ENCODE results near the gene TSPAN18. TPM values are rescaled to one million over a fixed set of nuclear protein-coding genes. Genes with fewer than 3 reads are reported as not detected.

The TSPAN18 gene
- total RNA-seq, 1 donor from 2014 or later, result 31.7 TPM

GRCh38 chr11:44731685-44732430 lies 5.1 kb downstream of the TSPAN18 start:
- no peak overlapping the region for H2AFZ ChIP-seq (ENCODE audit: low read depth, low read length)
- H3K36me3 ChIP-seq (ENCODE audit: insufficient read depth, low read length), result no peaks in the 10 kb centered on the region
- no peaks in the 10 kb centered on the region for H3K4me1 ChIP-seq (ENCODE audit: insufficient read depth, low read length)
- H3K27ac ChIP-seq (ENCODE audit: low read depth, low read length), result no peak overlapping the region
- DNase-seq (ENCODE audit: low read depth) (no peak), FAIRE-seq (no peak)
- no peak overlapping the region for H3K27ac Mint-ChIP-seq (ENCODE audit: unreplicated experiment)
- H3K36me3 Mint-ChIP-seq (ENCODE audit: low read depth, unreplicated experiment), result peaks cover 4% of the 10 kb centered on the region
- H3K9me3 Mint-ChIP-seq (ENCODE audit: unreplicated experiment), result no peaks in the 10 kb centered on the region
- H3K9me3 ChIP-seq (ENCODE audit: insufficient read depth, low read depth, low read length), result no peaks in the 10 kb centered on the region
- H3K4me2 ChIP-seq (ENCODE audit: low read length), result no peak overlapping the region
- H3K79me2 ChIP-seq (ENCODE audit: insufficient read depth, low read length), result no peaks in the 10 kb centered on the region
- no peak overlapping the region for H3K9ac ChIP-seq (ENCODE audit: low read length)
- H3K4me3 Mint-ChIP-seq (ENCODE audit: unreplicated experiment), result no peak overlapping the region
- H3K27me3 Mint-ChIP-seq (ENCODE audit: low read depth, unreplicated experiment), result peaks cover 29% of the 10 kb centered on the region
- H3K4me1 Mint-ChIP-seq (ENCODE audit: low read depth, unreplicated experiment), result peaks cover 23% of the 10 kb centered on the region
- peaks cover 39% of the 10 kb centered on the region for H3K27me3 ChIP-seq (ENCODE audit: insufficient read depth, low read length)
- TF ChIP-seq CTCF (IDR thresholded peaks at IDR 0.05; ENCODE audit: insufficient read depth, low read depth, low read length) (no peak), EZH2 (IDR thresholded peaks at IDR 0.05; ENCODE audit: insufficient read depth, low read length) (no peak)
- H4K20me1 ChIP-seq (ENCODE audit: insufficient read depth, low read length), result no peaks in the 10 kb centered on the region
- no peak overlapping the region for H3K4me3 ChIP-seq (ENCODE audit: insufficient read depth, low read depth, low read length)

- no peaks in the 10 kb centered on the region for H3K4me1 ChIP-seq (ENCODE audit: insufficient read depth, low read length)
- no peak for DNase-seq (ENCODE audit: low read depth)
- H3K79me2 ChIP-seq (ENCODE audit: insufficient read depth, low read length), result no peaks in the 10 kb centered on the region
- Mint-ChIP-seq H3K36me3 (ENCODE audit: low read depth, unreplicated experiment) (peaks cover 6% of the 10 kb centered on the region), H3K27me3 (ENCODE audit: low read depth, unreplicated experiment) (peaks cover 35% of the 10 kb centered on the region), H3K9me3 (ENCODE audit: unreplicated experiment) (no peaks in the 10 kb centered on the region), H3K4me1 (ENCODE audit: low read depth, unreplicated experiment) (peaks cover 23% of the 10 kb centered on the region), H3K4me3 (ENCODE audit: unreplicated experiment) (no peak overlapping the region), H3K27ac (ENCODE audit: unreplicated experiment) (no peak overlapping the region)
- no peak overlapping the region for H3K4me2 ChIP-seq (ENCODE audit: low read length)
- H3K27ac ChIP-seq (ENCODE audit: low read depth, low read length), result no peak overlapping the region
- TF ChIP-seq EZH2 (IDR thresholded peaks at IDR 0.05; ENCODE audit: insufficient read depth, low read length) (no peak), CTCF (IDR thresholded peaks at IDR 0.05; ENCODE audit: insufficient read depth, low read depth, low read length) (no peak)
- no peaks in the 10 kb centered on the region for H4K20me1 ChIP-seq (ENCODE audit: insufficient read depth, low read length)
- no peaks in the 10 kb centered on the region for H3K9me3 ChIP-seq (ENCODE audit: insufficient read depth, low read depth, low read length)
- no peak for FAIRE-seq
- no peaks in the 10 kb centered on the region for H3K36me3 ChIP-seq (ENCODE audit: insufficient read depth, low read length)
- H3K9ac ChIP-seq (ENCODE audit: low read length), result no peak overlapping the region
- no peak overlapping the region for H3K4me3 ChIP-seq (ENCODE audit: insufficient read depth, low read depth, low read length)
- H3K27me3 ChIP-seq (ENCODE audit: insufficient read depth, low read length), result peaks cover 39% of the 10 kb centered on the region
- no peak overlapping the region for H2AFZ ChIP-seq (ENCODE audit: low read depth, low read length)
Observed at GRCh38 chr11:44732564-44732963, 5.8 kb downstream of the TSPAN18 start.

GRCh38 chr11:44733877-44734276 lies 7.1 kb downstream of the TSPAN18 start:
- Histone ChIP-seq H3K4me1 (ENCODE audit: insufficient read depth, low read length) (no peaks in the 10 kb centered on the region), H3K4me3 (ENCODE audit: insufficient read depth, low read depth, low read length) (no peak overlapping the region), H2AFZ (ENCODE audit: low read depth, low read length) (no peak overlapping the region), H3K9me3 (ENCODE audit: insufficient read depth, low read depth, low read length) (no peaks in the 10 kb centered on the region), H3K27me3 (ENCODE audit: insufficient read depth, low read length) (peaks cover 37% of the 10 kb centered on the region), H3K27ac (ENCODE audit: low read depth, low read length) (no peak overlapping the region), H3K79me2 (ENCODE audit: insufficient read depth, low read length) (no peaks in the 10 kb centered on the region), H3K4me2 (ENCODE audit: low read length) (no peak overlapping the region), H3K9ac (ENCODE audit: low read length) (no peak overlapping the region), H3K36me3 (ENCODE audit: insufficient read depth, low read length) (no peaks in the 10 kb centered on the region), H4K20me1 (ENCODE audit: insufficient read depth, low read length) (no peaks in the 10 kb centered on the region)
- H3K4me1 Mint-ChIP-seq (ENCODE audit: low read depth, unreplicated experiment), result peaks cover 12% of the 10 kb centered on the region
- peaks cover 10% of the 10 kb centered on the region for H3K36me3 Mint-ChIP-seq (ENCODE audit: low read depth, unreplicated experiment)
- FAIRE-seq (no peak), DNase-seq (ENCODE audit: low read depth) (no peak)
- no peak overlapping the region for H3K27ac Mint-ChIP-seq (ENCODE audit: unreplicated experiment)
- TF ChIP-seq CTCF (IDR thresholded peaks at IDR 0.05; ENCODE audit: insufficient read depth, low read depth, low read length) (no peak), EZH2 (IDR thresholded peaks at IDR 0.05; ENCODE audit: insufficient read depth, low read length) (no peak)
- H3K4me3 Mint-ChIP-seq (ENCODE audit: unreplicated experiment), result no peak overlapping the region
- peaks cover 31% of the 10 kb centered on the region for H3K27me3 Mint-ChIP-seq (ENCODE audit: low read depth, unreplicated experiment)
- no peaks in the 10 kb centered on the region for H3K9me3 Mint-ChIP-seq (ENCODE audit: unreplicated experiment)
